SU-DHL-6 (cell line): ENCODE data around the gene AADAT.

ENCODE experiments used
- EZH2phosphoT487 ChIP-seq: fragments of 200-600 bp; sonication (generic), shearing (Covaris generic); conservative IDR thresholded peaks from 2 replicates; pipeline ENCODE4 v1.6.1; 2018; ENCODE audit warnings: mild to moderate bottlenecking, antibody characterized with exemption, low read length, moderate library complexity, mixed read lengths
- TF ChIP-seq, protein P1 (sequence below): fragments of 200-600 bp; sonication (generic); IDR thresholded peaks from one replicate; pipeline ENCODE4 v1.5.1; 2017; ENCODE audit warnings: antibody characterized with exemption, mild to moderate bottlenecking, low read length, moderate library complexity; ENCODE audit not compliant: insufficient read depth, poor library complexity, severe bottlenecking

DNA sequence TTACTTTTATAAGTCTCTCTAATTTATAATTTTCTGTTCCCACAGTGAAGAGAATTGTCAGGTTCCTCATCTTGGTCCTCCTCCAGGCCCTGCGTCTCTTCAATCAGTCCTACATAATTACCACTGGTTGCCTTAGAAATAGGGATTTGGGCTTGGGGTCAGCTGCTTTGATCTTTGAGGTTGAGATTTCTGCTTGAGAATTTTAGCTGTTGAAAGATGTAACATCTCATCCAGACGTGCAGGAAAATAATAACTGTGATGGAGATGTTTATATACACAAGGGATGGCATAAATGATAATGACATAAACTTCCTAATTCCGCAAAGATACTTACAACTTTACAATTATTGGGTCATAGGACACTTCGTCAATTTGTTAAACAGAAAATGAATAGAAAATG lies 30.3 kb downstream of the AADAT start:
- TF ChIP-seq, protein P1, sequence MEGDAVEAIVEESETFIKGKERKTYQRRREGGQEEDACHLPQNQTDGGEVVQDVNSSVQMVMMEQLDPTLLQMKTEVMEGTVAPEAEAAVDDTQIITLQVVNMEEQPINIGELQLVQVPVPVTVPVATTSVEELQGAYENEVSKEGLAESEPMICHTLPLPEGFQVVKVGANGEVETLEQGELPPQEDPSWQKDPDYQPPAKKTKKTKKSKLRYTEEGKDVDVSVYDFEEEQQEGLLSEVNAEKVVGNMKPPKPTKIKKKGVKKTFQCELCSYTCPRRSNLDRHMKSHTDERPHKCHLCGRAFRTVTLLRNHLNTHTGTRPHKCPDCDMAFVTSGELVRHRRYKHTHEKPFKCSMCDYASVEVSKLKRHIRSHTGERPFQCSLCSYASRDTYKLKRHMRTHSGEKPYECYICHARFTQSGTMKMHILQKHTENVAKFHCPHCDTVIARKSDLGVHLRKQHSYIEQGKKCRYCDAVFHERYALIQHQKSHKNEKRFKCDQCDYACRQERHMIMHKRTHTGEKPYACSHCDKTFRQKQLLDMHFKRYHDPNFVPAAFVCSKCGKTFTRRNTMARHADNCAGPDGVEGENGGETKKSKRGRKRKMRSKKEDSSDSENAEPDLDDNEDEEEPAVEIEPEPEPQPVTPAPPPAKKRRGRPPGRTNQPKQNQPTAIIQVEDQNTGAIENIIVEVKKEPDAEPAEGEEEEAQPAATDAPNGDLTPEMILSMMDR: no peak
- no peak for TF ChIP-seq EZH2phosphoT487
